AG04450 (cell line): ENCODE data around the gene HTR3D. TPM values are rescaled to one million over a fixed set of nuclear protein-coding genes. Genes with fewer than 3 reads are reported as not detected.
"Not testable (repeated sequence)": the region's sequence is repeated elsewhere in the genome, so short reads cannot be mapped to it uniquely, and the experiment has no call there.

ENCODE experiments used
- CTCF ChIA-PET: fragments of 300-600, 350-600 bp; formaldehyde crosslinking; extraction: SDS; loops from one replicate; lab custom pipeline; 2022; ENCODE audit warnings: antibody characterized with exemption, inconsistent platforms; lab: Charles Lee
- POLR2A ChIA-PET: fragments of 350-600 bp; formaldehyde crosslinking; extraction: SDS; loops from one replicate; lab custom pipeline; 2021; ENCODE audit warnings: antibody characterized with exemption, inconsistent platforms; lab: Yijun Ruan, JAX
- DNase-seq: peaks from one replicate; pipeline ENCODE4 v3.0.0-alpha.2; 2011; ENCODE audit warnings: low read depth, low spot score
- H3K27ac ChIP-seq: one replicate; pipeline ENCODE4 v1.5.1; 2012; ENCODE audit warnings: low read depth, low read length, control low read depth
- H3K27me3 ChIP-seq: one replicate; pipeline ENCODE4 v1.6.0; 2012; ENCODE audit warnings: low read length; ENCODE audit not compliant: control insufficient read depth, insufficient read depth
- H3K4me3 ChIP-seq: 2 replicates; pipeline ENCODE4 v1.5.1; 2011; ENCODE audit warnings: mild to moderate bottlenecking, low read depth, low read length, control low read depth
- H3K9me3 ChIP-seq: 2 replicates; pipeline ENCODE4 v1.5.1; 2012; ENCODE audit warnings: low read length; ENCODE audit not compliant: control insufficient read depth, insufficient read depth
- CTCF ChIP-seq: IDR thresholded peaks from 2 replicates; pipeline ENCODE4 v1.5.1; 2011; ENCODE audit warnings: low read depth, low read length, control low read depth, inconsistent platforms
- polyA plus RNA-seq: library from polyadenylated mRNA; depleted of rRNA; stranded (reverse); fragments of >200 nt; gene quantifications from 2 replicates; pipeline ENCODE4 v1.2.3, GENCODE V29; 2011

HTR3D gene
- polyA plus RNA-seq, 1 experiment, result not detected

DNA sequence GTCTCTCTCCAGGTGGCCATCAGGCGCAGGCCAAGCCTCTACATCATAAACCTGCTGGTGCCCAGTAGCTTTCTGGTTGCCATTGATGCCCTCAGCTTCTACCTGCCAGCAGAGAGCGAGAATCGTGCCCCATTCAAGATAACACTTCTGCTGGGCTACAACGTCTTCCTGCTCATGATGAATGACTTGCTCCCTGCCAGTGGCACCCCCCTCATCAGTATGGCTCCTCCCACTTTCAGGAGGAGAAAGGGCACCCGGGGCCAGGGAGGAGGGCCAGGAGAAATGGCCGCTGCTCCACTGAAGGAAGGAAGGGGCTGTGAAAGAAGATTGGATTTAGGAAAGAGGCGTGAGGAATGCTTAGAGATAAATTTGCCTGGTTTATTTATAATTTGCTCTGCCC, 27.9 kb downstream of the HTR3D start:
- peaks cover 13% of the 10 kb centered on the region for H3K27me3 ChIP-seq
- ChIA-PET CTCF (interaction anchor here (1.4 kb wide), 1 partner anchor 10 kb away, joined by 4 read pairs; no protein-coding TSS in a partner anchor), POLR2A (no interaction called here)
- H3K27ac ChIP-seq, result no peak overlapping the region
- no peak overlapping the region for H3K4me3 ChIP-seq
- no peak for DNase-seq
- no peak for TF ChIP-seq CTCF
- H3K9me3 ChIP-seq, result no peaks in the 10 kb centered on the region

DNA sequence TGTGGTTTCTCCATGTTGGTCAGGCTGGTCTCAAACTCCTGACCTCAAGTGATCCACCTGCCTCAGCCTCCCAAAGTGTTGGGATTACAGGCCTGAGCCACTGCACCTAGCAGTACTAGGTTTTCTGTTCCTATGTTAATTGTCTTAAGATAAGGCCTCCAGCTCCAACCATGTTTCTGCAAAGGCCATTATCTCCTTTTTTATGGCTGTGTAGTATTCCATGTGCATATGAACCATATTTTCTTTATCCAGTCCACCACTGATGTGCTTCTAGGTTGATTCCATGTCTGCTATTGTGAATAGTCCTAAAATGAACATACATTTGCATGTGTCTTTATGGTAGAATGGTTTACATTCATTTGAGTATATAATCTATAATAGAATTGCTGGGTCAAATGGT, 31.1 kb downstream of the HTR3D start:
- H3K9me3 ChIP-seq, result no peaks in the 10 kb centered on the region
- POLR2A ChIA-PET, result no interaction called here
- CTCF ChIA-PET, result no interaction called here
- H3K27me3 ChIP-seq, result peaks cover 6% of the 10 kb centered on the region
- DNase-seq, result no peak
- H3K27ac ChIP-seq, result no peak overlapping the region
- no peak for TF ChIP-seq CTCF
- H3K4me3 ChIP-seq, result no peak overlapping the region

GRCh38 chr3:184066211-184066610, 34.7 kb downstream of the HTR3D start:
- peaks cover 6% of the 10 kb centered on the region for H3K27me3 ChIP-seq
- no peak for DNase-seq
- CTCF ChIA-PET, result no interaction called here

DNA sequence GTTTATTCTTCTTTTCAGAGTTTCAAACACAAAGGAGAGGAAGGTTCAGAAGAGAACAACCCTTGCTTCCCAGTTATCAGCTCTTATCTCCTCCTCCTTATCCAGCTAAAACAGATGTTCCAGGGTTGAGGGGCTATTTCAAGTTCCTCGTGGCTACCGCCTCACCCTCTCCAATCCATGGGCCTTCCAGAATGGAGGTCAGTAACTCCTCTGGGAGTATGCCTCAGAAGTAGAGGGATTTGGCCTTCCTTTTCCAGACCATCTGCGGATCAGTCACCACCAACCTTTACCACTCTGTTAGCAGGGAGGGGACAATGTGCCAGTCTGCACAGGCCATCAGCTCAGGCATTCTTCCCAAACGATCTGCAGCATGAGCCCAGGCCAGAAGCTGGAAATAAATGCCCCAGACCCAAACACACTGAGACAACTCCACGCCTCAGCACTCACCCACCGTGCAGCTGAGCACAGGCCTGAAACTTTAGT, 36.1 kb downstream of the HTR3D start:
- POLR2A ChIA-PET, result no interaction called here
- Histone ChIP-seq H3K4me3 (no peak overlapping the region), H3K27ac (no peak overlapping the region), H3K9me3 (0 out of 2 replicates have a peak, but pooled peaks cover 3% of the 10 kb centered on the region), H3K27me3 (peaks cover 6% of the 10 kb centered on the region)
- CTCF ChIA-PET, result no interaction called here
- TF ChIP-seq CTCF, result no peak
- no peak for DNase-seq

More at GRCh38 chr3:184066211-184066610, 34.7 kb downstream of the HTR3D start:
- H3K4me3 ChIP-seq, result no peak overlapping the region
- 0 out of 2 replicates have a peak, but pooled peaks cover 3% of the 10 kb centered on the region for H3K9me3 ChIP-seq
- POLR2A ChIA-PET, result no interaction called here
- no peak for TF ChIP-seq CTCF
- H3K27ac ChIP-seq, result no peak overlapping the region

DNA sequence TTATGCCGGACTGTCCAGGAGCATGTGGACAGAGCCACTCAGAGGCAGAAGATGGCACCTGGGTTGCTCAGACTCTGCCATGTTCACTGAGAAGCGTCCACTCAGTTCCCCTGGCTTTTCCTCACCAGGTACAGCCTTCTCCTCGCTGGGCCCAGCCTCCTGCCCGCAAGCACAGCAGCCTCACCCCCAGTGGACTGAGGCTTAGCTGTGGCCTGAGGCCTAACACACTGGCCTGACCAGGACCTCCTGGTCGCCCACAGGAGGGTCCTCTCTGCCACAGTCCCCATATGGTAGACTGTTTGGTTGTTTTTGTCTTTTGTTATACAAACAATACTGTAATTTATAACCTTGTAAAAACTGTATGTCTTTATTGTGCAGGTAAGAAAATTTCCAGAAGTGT, 36.8 kb downstream of the HTR3D start:
- POLR2A ChIA-PET, result no interaction called here
- no peak for DNase-seq
- no peak overlapping the region for H3K4me3 ChIP-seq
- peaks cover 3% of the 10 kb centered on the region for H3K27me3 ChIP-seq
- CTCF ChIA-PET, result interaction anchor here (0.6 to 0.7 kb wide), 2 partner anchors 12 to 46 kb away, joined by 3 read pairs; no protein-coding TSS in a partner anchor
- 0 out of 2 replicates have a peak, but pooled peaks cover 3% of the 10 kb centered on the region for H3K9me3 ChIP-seq
- TF ChIP-seq CTCF, result no peak
- H3K27ac ChIP-seq, result no peak overlapping the region

DNA sequence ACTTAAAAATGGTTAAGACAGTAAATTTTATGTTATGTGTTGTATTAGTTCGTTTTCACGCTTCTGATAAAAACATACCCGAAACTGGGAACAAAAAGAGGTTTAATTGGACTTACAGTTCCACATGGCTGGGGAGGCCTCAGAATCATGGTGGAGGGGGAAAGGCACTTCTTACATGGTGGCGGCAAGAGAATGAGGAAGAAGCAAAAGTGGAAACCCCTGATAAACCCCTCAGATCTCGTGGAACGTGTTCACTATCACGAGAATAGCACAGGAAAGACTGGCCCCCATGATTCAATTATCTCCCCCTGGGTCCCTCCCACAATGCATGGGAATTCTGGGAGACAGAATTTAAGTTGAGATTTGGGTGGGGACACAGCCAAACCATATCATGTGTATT, 39.6 kb downstream of the HTR3D start:
- H3K27me3 ChIP-seq, CTCF ChIA-PET, POLR2A ChIA-PET, H3K27ac ChIP-seq, H3K9me3 ChIP-seq, DNase-seq, H3K4me3 ChIP-seq: not testable (repeated sequence)
